WTC11 (cell line): Measurements from ENCODE around the gene TPPP3. TPM values are rescaled to one million over a fixed set of nuclear protein-coding genes. Genes with fewer than 3 reads are reported as not detected.

Experiments used
- ATAC-seq: fragments of 200-7000 bp; cut with Tn5 transposase; 2 replicates; pipeline ENCODE4 v1.10.0; 2021; ENCODE audit warnings: mild to moderate bottlenecking, moderate library complexity
- CTCF ChIA-PET: fragments of 300-600 bp; sonication (Branson Sonifier 250); formaldehyde crosslinking; loops from one replicate; lab custom pipeline; 2021; ENCODE audit warnings: antibody characterized with exemption; lab: Charles Lee
- POLR2A ChIA-PET: fragments of 350-600 bp; sonication (Branson Sonifier 250); formaldehyde crosslinking; loops from one replicate; lab custom pipeline; 2021; ENCODE audit warnings: antibody characterized with exemption; lab: Charles Lee
- DNase-seq: peaks from one replicate; pipeline ENCODE4 v3.0.0; 2021; ENCODE audit warnings: low spot score
- H3K27ac Mint-ChIP-seq: 2 replicates; pipeline ENCODE4 v1.8.0; 2021; ENCODE audit warnings: mixed read lengths
- H3K27me3 Mint-ChIP-seq: 2 replicates; pipeline ENCODE4 v1.8.0; 2021; ENCODE audit warnings: low read depth, mild to moderate bottlenecking, moderate library complexity, mixed read lengths
- H3K36me3 Mint-ChIP-seq: 2 replicates; pipeline ENCODE4 v1.8.0; 2021; ENCODE audit warnings: mixed read lengths
- H3K4me1 Mint-ChIP-seq: 2 replicates; pipeline ENCODE4 v1.8.0; 2022; ENCODE audit warnings: mixed read lengths
- H3K4me3 Mint-ChIP-seq: 2 replicates; pipeline ENCODE4 v1.8.0; 2021; ENCODE audit warnings: mild to moderate bottlenecking, moderate library complexity, mixed read lengths
- H3K9me3 Mint-ChIP-seq: 2 replicates; pipeline ENCODE4 v1.8.0; 2021; ENCODE audit warnings: mixed read lengths
- CREB1 ChIP-seq: sonication (generic); formaldehyde crosslinking; IDR thresholded peaks from 2 replicates; pipeline ENCODE4 v1.8.0; 2023; ENCODE audit warnings: mild to moderate bottlenecking, missing genetic modification reagents
- EMX1 ChIP-seq: fragments of 250-450 bp; sonication (Bioruptor Pico); IDR thresholded peaks from 2 replicates; pipeline ENCODE4 v1.8.0; 2021; ENCODE audit warnings: mild to moderate bottlenecking
- NR1H2 ChIP-seq: sonication (generic); formaldehyde crosslinking; IDR thresholded peaks from 2 replicates; pipeline ENCODE4 v1.9.0; 2021; ENCODE audit warnings: mild to moderate bottlenecking, moderate library complexity, missing genetic modification reagents
- NR2C2 ChIP-seq: sonication (generic); formaldehyde crosslinking; IDR thresholded peaks from 2 replicates; pipeline ENCODE4 v1.8.0; 2022; ENCODE audit warnings: mild to moderate bottlenecking, missing genetic modification reagents
- PREB ChIP-seq: sonication (generic); formaldehyde crosslinking; IDR thresholded peaks from 2 replicates; pipeline ENCODE4 v1.8.1; 2022; ENCODE audit warnings: mild to moderate bottlenecking, missing genetic modification reagents, moderate library complexity, borderline replicate concordance
- PRRX2 ChIP-seq: fragments of 250-450 bp; sonication (Bioruptor Pico); IDR thresholded peaks from 2 replicates; pipeline ENCODE4 v1.8.0; 2021; ENCODE audit warnings: mild to moderate bottlenecking
- SMAD3 ChIP-seq: sonication (generic); formaldehyde crosslinking; IDR thresholded peaks from 2 replicates; pipeline ENCODE4 v1.8.0; 2022; ENCODE audit warnings: missing genetic modification reagents, mild to moderate bottlenecking, borderline replicate concordance
- SMAD4 ChIP-seq: sonication (generic); formaldehyde crosslinking; IDR thresholded peaks from 2 replicates; pipeline ENCODE4 v1.8.0; 2022; ENCODE audit warnings: mild to moderate bottlenecking, missing genetic modification reagents
- TEAD1 ChIP-seq: sonication (generic); formaldehyde crosslinking; IDR thresholded peaks from 2 replicates; pipeline ENCODE4 v1.8.0; 2022; ENCODE audit warnings: mild to moderate bottlenecking, missing genetic modification reagents
- ZNF263 ChIP-seq: sonication (generic); formaldehyde crosslinking; IDR thresholded peaks from 2 replicates; pipeline ENCODE4 v1.8.1; 2022; ENCODE audit warnings: low read depth, mild to moderate bottlenecking, moderate library complexity, missing genetic modification reagents
- ZNF396 ChIP-seq: fragments of 250-450 bp; sonication (Bioruptor Pico); IDR thresholded peaks from 2 replicates; pipeline ENCODE4 v1.8.0; 2021; ENCODE audit warnings: mild to moderate bottlenecking, moderate library complexity, borderline replicate concordance
- ZNF425 ChIP-seq: fragments of 250-450 bp; sonication (Bioruptor Pico); conservative IDR thresholded peaks from 2 replicates; pipeline ENCODE4 v1.9.0; 2021; ENCODE audit warnings: mild to moderate bottlenecking
- ZNF532 ChIP-seq: fragments of 250-450 bp; sonication (Bioruptor Pico); IDR thresholded peaks from 2 replicates; pipeline ENCODE4 v1.9.0; 2021; ENCODE audit warnings: mild to moderate bottlenecking, borderline replicate concordance
- total RNA-seq: library from RNA; stranded (reverse); gene quantifications from 3 replicates; pipeline ENCODE4 v1.2.3, GENCODE V29; 2021
- TF ChIP-seq, protein P1 (sequence below): sonication (generic); formaldehyde crosslinking; IDR thresholded peaks from 2 replicates; pipeline ENCODE4 v1.8.1; 2023; ENCODE audit warnings: mild to moderate bottlenecking, missing genetic modification reagents, moderate library complexity
- TF ChIP-seq, protein P2 (sequence below): sonication (generic); formaldehyde crosslinking; IDR thresholded peaks from 2 replicates; pipeline ENCODE4 v1.8.0; 2022; ENCODE audit warnings: missing genetic modification reagents
- TF ChIP-seq, protein P3 (sequence below): sonication (generic); formaldehyde crosslinking; IDR thresholded peaks from 2 replicates; pipeline ENCODE4 v1.8.1; 2023; ENCODE audit warnings: mild to moderate bottlenecking, moderate library complexity, missing genetic modification reagents
- TF ChIP-seq, protein P4 (sequence below): fragments of 250-450 bp; sonication (Bioruptor Pico); IDR thresholded peaks from 2 replicates; pipeline ENCODE4 v1.9.0; 2021; ENCODE audit warnings: mild to moderate bottlenecking

TPPP3 gene
- total RNA-seq, 1 experiment from 2014 or later, result 0.74 TPM

- DNase-seq (no peak), ATAC-seq (no peak)
- Mint-ChIP-seq H3K27ac (no peak overlapping the region), H3K36me3 (no peaks in the 10 kb centered on the region), H3K4me1 (no peaks in the 10 kb centered on the region), H3K4me3 (no peak overlapping the region), H3K9me3 (no peaks in the 10 kb centered on the region), H3K27me3 (peaks cover 3% of the 10 kb centered on the region; the same call in 1 of the 2 replicates)
- CTCF ChIA-PET, result interaction anchor here (0.9 to 1.6 kb wide), 3 partner anchors 19 to 67 kb away, joined by 3 to 10 read pairs (median 6); partner anchors contain the start of genes KCTD19 and LRRC36
- TF ChIP-seq NR2C2 (CRISPR knock-in tag) (no peak), NR1H2 (CRISPR knock-in tag) (no peak), SMAD3 (CRISPR knock-in tag) (no peak), SMAD4 (CRISPR knock-in tag) (no peak), EMX1 (CRISPR knock-in tag) (no peak), TEAD1 (no peak), ZNF532 (CRISPR knock-in tag) (no peak), PRRX2 (CRISPR knock-in tag) (no peak), ZNF396 (no peak), ZNF425 (CRISPR knock-in tag) (no peak), PREB (CRISPR knock-in tag) (no peak), CREB1 (CRISPR knock-in tag) (no peak), ZNF263 (CRISPR knock-in tag) (no peak)
- TF ChIP-seq, protein P1, sequence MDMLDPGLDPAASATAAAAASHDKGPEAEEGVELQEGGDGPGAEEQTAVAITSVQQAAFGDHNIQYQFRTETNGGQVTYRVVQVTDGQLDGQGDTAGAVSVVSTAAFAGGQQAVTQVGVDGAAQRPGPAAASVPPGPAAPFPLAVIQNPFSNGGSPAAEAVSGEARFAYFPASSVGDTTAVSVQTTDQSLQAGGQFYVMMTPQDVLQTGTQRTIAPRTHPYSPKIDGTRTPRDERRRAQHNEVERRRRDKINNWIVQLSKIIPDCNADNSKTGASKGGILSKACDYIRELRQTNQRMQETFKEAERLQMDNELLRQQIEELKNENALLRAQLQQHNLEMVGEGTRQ (CRISPR knock-in tag), result no peak
- TF ChIP-seq, protein P2, sequence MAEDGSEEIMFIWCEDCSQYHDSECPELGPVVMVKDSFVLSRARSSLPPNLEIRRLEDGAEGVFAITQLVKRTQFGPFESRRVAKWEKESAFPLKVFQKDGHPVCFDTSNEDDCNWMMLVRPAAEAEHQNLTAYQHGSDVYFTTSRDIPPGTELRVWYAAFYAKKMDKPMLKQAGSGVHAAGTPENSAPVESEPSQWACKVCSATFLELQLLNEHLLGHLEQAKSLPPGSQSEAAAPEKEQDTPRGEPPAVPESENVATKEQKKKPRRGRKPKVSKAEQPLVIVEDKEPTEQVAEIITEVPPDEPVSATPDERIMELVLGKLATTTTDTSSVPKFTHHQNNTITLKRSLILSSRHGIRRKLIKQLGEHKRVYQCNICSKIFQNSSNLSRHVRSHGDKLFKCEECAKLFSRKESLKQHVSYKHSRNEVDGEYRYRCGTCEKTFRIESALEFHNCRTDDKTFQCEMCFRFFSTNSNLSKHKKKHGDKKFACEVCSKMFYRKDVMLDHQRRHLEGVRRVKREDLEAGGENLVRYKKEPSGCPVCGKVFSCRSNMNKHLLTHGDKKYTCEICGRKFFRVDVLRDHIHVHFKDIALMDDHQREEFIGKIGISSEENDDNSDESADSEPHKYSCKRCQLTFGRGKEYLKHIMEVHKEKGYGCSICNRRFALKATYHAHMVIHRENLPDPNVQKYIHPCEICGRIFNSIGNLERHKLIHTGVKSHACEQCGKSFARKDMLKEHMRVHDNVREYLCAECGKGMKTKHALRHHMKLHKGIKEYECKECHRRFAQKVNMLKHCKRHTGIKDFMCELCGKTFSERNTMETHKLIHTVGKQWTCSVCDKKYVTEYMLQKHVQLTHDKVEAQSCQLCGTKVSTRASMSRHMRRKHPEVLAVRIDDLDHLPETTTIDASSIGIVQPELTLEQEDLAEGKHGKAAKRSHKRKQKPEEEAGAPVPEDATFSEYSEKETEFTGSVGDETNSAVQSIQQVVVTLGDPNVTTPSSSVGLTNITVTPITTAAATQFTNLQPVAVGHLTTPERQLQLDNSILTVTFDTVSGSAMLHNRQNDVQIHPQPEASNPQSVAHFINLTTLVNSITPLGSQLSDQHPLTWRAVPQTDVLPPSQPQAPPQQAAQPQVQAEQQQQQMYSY, result no peak
- TF ChIP-seq, protein P3, sequence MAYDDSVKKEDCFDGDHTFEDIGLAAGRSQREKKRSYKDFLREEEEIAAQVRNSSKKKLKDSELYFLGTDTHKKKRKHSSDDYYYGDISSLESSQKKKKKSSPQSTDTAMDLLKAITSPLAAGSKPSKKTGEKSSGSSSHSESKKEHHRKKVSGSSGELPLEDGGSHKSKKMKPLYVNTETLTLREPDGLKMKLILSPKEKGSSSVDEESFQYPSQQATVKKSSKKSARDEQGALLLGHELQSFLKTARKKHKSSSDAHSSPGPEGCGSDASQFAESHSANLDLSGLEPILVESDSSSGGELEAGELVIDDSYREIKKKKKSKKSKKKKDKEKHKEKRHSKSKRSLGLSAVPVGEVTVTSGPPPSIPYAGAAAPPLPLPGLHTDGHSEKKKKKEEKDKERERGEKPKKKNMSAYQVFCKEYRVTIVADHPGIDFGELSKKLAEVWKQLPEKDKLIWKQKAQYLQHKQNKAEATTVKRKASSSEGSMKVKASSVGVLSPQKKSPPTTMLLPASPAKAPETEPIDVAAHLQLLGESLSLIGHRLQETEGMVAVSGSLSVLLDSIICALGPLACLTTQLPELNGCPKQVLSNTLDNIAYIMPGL, result no peak
- TF ChIP-seq, protein P4, sequence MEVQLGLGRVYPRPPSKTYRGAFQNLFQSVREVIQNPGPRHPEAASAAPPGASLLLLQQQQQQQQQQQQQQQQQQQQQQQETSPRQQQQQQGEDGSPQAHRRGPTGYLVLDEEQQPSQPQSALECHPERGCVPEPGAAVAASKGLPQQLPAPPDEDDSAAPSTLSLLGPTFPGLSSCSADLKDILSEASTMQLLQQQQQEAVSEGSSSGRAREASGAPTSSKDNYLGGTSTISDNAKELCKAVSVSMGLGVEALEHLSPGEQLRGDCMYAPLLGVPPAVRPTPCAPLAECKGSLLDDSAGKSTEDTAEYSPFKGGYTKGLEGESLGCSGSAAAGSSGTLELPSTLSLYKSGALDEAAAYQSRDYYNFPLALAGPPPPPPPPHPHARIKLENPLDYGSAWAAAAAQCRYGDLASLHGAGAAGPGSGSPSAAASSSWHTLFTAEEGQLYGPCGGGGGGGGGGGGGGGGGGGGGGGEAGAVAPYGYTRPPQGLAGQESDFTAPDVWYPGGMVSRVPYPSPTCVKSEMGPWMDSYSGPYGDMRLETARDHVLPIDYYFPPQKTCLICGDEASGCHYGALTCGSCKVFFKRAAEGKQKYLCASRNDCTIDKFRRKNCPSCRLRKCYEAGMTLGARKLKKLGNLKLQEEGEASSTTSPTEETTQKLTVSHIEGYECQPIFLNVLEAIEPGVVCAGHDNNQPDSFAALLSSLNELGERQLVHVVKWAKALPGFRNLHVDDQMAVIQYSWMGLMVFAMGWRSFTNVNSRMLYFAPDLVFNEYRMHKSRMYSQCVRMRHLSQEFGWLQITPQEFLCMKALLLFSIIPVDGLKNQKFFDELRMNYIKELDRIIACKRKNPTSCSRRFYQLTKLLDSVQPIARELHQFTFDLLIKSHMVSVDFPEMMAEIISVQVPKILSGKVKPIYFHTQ (CRISPR knock-in tag), result no peak
- POLR2A ChIA-PET, result no interaction called here
These were observed 47.9 kb downstream of the TPPP3 start for GRCh38 chr16:67345401-67345800.
